ENCODE data around the gene LCN6.
"Not testable (repeated sequence)": the region's sequence is repeated elsewhere in the genome, so short reads cannot be mapped to it uniquely, and the experiment has no call there.

The LCN6 gene

DNA sequence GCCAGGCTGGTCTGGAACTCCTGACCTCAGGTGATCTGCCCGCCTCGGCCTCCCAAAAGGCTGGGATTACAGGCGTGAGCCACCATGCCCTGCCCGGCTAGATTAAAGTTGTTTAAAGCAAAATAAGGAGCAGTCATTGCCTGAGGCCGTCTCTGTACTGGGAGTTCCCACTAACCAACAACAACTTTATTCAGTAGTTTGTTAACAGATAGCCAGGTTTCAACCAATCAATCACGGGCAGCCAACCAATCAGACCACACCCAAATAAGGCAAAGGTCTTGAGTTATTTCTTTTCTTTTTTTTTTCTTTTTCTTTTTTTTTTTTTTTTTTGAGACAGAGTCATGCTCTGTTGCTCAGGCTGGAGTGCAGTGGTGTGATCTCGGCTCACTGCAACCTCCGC, 43.6 kb downstream of the LCN6 start:
- not testable (repeated sequence) for DNase-seq

DNA sequence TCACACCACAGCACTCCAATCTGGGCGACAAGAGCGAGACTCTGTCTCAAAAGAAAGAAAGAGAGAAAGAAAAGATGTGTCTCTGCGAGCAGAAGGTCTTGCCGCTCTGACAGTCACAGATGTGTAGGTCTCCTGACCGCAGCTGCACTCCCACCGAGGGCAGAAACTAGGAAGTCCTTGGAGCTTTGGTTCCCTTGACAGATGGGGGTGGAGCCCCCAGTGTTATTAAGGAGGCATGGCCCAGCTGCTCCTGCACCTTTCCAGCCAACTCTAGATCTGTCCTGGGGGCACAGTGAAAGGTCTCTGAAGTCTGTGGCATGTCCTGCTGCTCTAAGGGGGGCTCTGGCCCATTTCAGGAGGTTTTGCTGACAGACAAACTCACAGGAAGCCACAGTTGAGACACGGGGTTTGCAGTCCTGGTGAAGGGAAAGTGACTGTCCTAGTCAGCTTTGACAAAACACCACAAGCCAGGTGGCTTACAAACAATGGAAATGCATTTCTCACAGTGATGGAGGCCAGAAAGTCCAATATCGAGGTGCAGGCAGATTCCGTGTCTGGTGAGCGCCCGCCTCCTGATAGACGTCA, 45.0 kb downstream of the LCN6 start:
- no peak for DNase-seq

- no peak for DNase-seq
These were observed 46.7 kb downstream of the LCN6 start for GRCh38 chr9:136701668-136702053.

GRCh38 chr9:136700959-136701667, 47.2 kb downstream of the LCN6 start:
- no peak for DNase-seq

GRCh38 chr9:136700304-136700703, 48.0 kb downstream of the LCN6 start:
- peak; percentile 46 for DNase-seq

- DNase-seq = no peak
These were observed 49.6 kb downstream of the LCN6 start for GRCh38 chr9:136698635-136699246.

DNA sequence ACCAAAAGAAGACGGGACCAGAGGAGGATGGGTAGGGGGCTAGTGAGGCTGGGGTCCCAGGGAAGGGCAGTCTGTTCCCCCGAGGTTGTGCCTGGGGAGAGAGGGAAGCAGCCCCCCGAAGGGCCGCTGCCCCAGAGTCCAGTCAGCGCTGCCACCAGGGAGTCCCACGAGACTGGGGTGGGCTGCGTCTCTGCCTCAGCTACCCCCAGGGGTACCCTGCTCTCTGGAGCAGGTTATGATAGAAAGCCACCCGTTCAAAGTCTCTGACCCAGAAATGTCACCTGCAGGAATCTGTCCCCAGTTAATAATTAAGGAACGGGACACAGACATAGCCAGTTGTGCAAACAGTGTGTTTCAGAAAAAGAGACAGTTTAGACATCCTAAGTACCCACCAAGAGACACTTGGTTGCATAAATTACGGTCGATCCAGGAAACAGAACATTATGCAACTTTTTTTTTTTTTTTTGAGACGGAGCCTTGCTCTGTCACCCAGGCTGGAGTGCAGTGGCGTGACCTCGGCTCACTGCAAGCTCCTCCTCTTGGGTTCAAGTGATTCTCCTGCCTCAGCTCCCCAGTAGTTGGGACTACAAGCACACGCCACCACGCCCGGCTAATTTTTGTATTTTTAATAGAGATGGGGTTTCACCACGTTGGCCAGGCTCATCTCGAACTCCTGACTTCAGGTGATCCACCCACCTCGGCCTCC, 50.4 kb downstream of the LCN6 start:
- DNase-seq = no peak

DNA sequence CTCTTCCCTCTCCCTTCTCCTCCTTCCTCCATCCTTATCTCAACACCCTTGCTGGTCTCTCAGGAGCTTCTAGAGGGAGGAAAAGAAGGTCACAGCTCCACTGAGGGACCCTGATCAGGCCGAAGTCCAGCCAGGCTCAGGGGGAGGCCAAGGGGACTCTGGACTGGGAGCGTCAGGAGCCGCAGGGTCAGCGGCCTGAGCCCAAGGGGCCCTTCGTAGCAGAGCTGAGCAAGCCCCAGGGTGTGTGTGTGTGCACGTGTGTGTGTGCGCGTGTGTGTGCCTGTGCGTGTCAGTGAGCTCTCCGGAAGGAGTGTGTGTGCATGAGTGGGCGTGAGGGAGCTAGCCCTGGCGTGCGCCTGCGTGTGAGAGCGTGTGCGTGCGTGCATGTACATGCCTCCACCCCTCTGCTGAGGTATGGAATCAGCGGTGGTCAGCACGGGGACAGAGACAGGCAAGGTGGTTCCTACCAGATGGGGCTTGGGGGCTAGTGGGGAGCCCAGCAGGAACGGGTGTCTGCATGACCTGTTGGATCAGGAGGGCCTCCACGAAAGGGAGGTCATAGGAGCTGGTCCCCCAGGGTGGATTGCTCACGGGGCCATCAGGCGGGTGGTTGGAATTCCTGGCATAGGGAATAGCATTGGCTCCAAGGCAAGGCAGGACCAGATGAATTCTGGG, 51.0 kb downstream of the LCN6 start:
- no peak for DNase-seq

DNA sequence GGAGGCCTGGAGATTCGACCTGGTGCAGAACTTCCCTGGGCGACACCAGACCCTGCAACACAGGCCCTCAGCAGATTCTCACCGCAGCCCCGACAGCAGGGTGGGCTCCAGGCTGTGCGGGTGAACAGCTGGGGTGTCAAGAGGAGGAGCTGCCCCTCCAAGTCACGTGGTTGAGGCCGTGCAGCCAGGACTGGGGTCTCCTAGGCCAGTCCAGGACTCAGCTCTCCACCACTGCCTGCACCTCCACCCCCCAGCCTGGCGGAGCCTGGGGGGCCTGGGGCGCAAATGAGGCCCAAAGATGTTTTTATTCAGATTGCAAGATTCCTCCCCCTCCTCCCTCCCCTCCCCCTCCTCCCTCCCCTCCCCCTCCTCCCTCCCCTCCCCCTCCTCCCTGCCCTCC, 51.8 kb downstream of the LCN6 start:
- no peak for DNase-seq

DNA sequence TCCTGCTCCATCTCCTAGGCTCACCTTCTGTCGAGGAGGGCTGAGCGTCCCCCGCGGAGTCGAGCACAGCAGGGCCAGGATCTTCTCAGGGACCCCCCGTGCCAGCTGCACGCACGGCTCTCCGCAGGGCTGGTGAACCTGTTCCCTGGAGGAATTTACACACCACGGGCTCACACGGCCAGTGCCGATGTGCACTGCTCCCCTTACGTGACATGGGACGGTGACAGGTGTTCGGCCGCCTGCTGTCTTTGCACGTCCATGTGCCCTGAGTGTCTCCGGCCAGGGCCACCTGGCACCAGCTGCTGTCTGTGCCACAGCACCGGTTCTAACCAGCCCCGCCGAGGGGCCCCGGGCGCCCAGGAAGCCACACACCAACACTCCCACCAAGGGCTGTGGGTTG, 52.4 kb downstream of the LCN6 start:
- DNase-seq = no peak

- no peak for DNase-seq
These were observed 52.9 kb downstream of the LCN6 start for GRCh38 chr9:136695435-136695895.

GRCh38 chr9:136694872-136695247, 53.5 kb downstream of the LCN6 start:
- DNase-seq = no peak

GRCh38 chr9:136694163-136694871, 54.0 kb downstream of the LCN6 start:
- DNase-seq = no peak

Measured in NCI-H226 (cell line).